Measurements from ENCODE around the gene UFM1. TPM values are rescaled to one million over a fixed set of nuclear protein-coding genes. Genes with fewer than 3 reads are reported as not detected.
"Not testable (repeated sequence)": the region's sequence is repeated elsewhere in the genome, so short reads cannot be mapped to it uniquely, and the experiment has no call there.

UFM1 gene
- total and polyA plus RNA-seq, 2 donors (not counting 1 experiment from before 2014, with no cell fraction given): 27.5 to 61.6 TPM

GRCh38 chr13:38369058-38369457, 19.4 kb downstream of the UFM1 start:
- Histone ChIP-seq H2AFZ (ENCODE audit: insufficient read depth, low read depth, low read length, poor library complexity, severe bottlenecking) (no peak overlapping the region), H3K4me3 (ENCODE audit: control extremely low read depth in 1 of 5, extremely low read depth in 1 of 5, insufficient read depth in 1 of 5, low read depth in 2 of 5, low read length in 4 of 5) (no peak overlapping the region), H3K4me2 (replicated peaks; ENCODE audit: low read depth, low read length, poor library complexity, severe bottlenecking) (no peak overlapping the region), H3K9me3 (ENCODE audit: control extremely low read depth in 1 of 3, control insufficient read depth in 2 of 3, insufficient read depth in 1 of 3, low read length in 2 of 3) (no peaks in the 10 kb centered on the region), H3K79me2 (ENCODE audit: control insufficient read depth, insufficient read depth, low read length) (no peaks in the 10 kb centered on the region), H3K27me3 (replicated peaks in 1 of 4; ENCODE audit: control extremely low read depth in 1 of 4, control insufficient read depth in 3 of 4, insufficient read depth in 4 of 4, low read length in 3 of 4) (peaks cover 0 to 5% (median 0%) of the 10 kb centered on the region in 4 experiments), H3K36me3 (replicated peaks in 1 of 2; ENCODE audit: control extremely low read depth in 1 of 2, control insufficient read depth in 1 of 2, extremely low read depth in 1 of 2, insufficient read depth in 2 of 2, low read length in 1 of 2) (no peaks in the 10 kb centered on the region), H3K9ac (ENCODE audit: low read length) (no peak overlapping the region), H3K27ac (ENCODE audit: low read length in 2 of 2) (no peak overlapping the region), H4K20me1 (ENCODE audit: control insufficient read depth, insufficient read depth, low read length, poor library complexity, severe bottlenecking) (no peaks in the 10 kb centered on the region), H3K4me1 (ENCODE audit: control insufficient read depth in 2 of 2, insufficient read depth in 2 of 2, low read length in 2 of 2) (no peaks in the 10 kb centered on the region)
- H3K4me3 Mint-ChIP-seq: no peak overlapping the region
- TF ChIP-seq EZH2 (IDR thresholded peaks at IDR 0.05; ENCODE audit: borderline replicate concordance, insufficient read depth, low read depth, low read length, poor library complexity, severe bottlenecking) (no peak), CTCF (IDR thresholded peaks at IDR 0.05) (no peak)
- ChIA-PET CTCF (no interaction called here), POLR2A (no interaction called here)
- no peak for ATAC-seq (ENCODE audit: low read depth)
- no peak for DNase-seq
- intact Hi-C loops (cut with micrococcal nuclease): no loop called here
- no CpG with 5 or more reads among the region's 1 CpG for WGBS (ENCODE audit: insufficient coverage)
- peaks cover 3% of the 10 kb centered on the region for H3K4me1 Mint-ChIP-seq
- H3K9me3 Mint-ChIP-seq (ENCODE audit: insufficient read depth): no peaks in the 10 kb centered on the region
- peaks cover 11% of the 10 kb centered on the region for H3K27me3 Mint-ChIP-seq
- H3K27ac Mint-ChIP-seq: no peak overlapping the region

- H3K36me3 ChIP-seq (replicated peaks in 1 of 2; ENCODE audit: control extremely low read depth in 1 of 2, control insufficient read depth in 1 of 2, extremely low read depth in 1 of 2, insufficient read depth in 2 of 2, low read length in 1 of 2); H3K27ac Mint-ChIP-seq; H3K79me2 ChIP-seq (ENCODE audit: control insufficient read depth, insufficient read depth, low read length); H2AFZ ChIP-seq (ENCODE audit: insufficient read depth, low read depth, low read length, poor library complexity, severe bottlenecking); H3K27me3 ChIP-seq (replicated peaks in 1 of 4; ENCODE audit: control extremely low read depth in 1 of 4, control insufficient read depth in 3 of 4, insufficient read depth in 4 of 4, low read length in 3 of 4); H3K27ac ChIP-seq (ENCODE audit: low read length in 2 of 2); DNase-seq; H3K9ac ChIP-seq (ENCODE audit: low read length); ATAC-seq (ENCODE audit: low read depth); intact Hi-C loops (cut with micrococcal nuclease); H3K4me3 Mint-ChIP-seq; POLR2A ChIA-PET; H3K4me3 ChIP-seq (ENCODE audit: control extremely low read depth in 1 of 5, extremely low read depth in 1 of 5, insufficient read depth in 1 of 5, low read depth in 2 of 5, low read length in 4 of 5); H3K4me1 Mint-ChIP-seq; H3K9me3 ChIP-seq (ENCODE audit: control extremely low read depth in 1 of 3, control insufficient read depth in 2 of 3, insufficient read depth in 1 of 3, low read length in 2 of 3); CTCF ChIA-PET; H4K20me1 ChIP-seq (ENCODE audit: control insufficient read depth, insufficient read depth, low read length, poor library complexity, severe bottlenecking); H3K4me2 ChIP-seq (replicated peaks; ENCODE audit: low read depth, low read length, poor library complexity, severe bottlenecking); H3K4me1 ChIP-seq (ENCODE audit: control insufficient read depth in 2 of 2, insufficient read depth in 2 of 2, low read length in 2 of 2); H3K9me3 Mint-ChIP-seq (ENCODE audit: insufficient read depth): not testable (repeated sequence)
- H3K27me3 Mint-ChIP-seq: peaks cover 11% of the 10 kb centered on the region
- WGBS (ENCODE audit: insufficient coverage): no CpG with 5 or more reads among the region's 3 CpGs
These were observed 20.4 kb downstream of the UFM1 start for GRCh38 chr13:38370096-38370495.

Data from B cell (primary cell).